ENCODE results near the gene PATL1. TPM values are rescaled to one million over a fixed set of nuclear protein-coding genes. Genes with fewer than 3 reads are reported as not detected.

The PATL1 gene
- total and polyA plus RNA-seq, 2 of the 4 experiments (the other 2 are of a cell fraction) = 3.9 to 29.7 TPM

DNA sequence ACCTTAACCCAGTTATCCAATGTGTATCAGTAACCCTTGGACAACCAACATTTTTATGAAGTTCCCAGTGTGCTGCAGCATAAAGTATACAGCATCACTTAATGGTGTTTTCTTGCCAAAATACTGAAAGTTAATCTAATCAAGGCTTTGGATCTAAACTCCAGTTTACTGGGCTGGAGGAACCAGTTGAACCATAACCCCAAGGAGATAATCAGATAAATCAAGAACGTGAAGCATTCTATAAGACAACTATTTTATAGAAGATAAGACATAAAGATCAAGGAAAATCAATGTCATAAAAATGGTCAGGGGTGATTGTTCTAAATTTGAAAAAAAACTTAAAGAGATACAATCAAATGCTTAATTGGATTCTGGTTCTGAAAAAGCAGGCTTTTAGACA is 51.0 kb downstream of the PATL1 start:
- Histone ChIP-seq H3K27me3 (ENCODE audit: control insufficient read depth, insufficient read depth, low read length) (no peaks in the 10 kb centered on the region), H2BK120ac (ENCODE audit: low read depth, low read length) (no peak overlapping the region), H3K56ac (ENCODE audit: extremely low read depth, insufficient read depth, low read length) (no peak overlapping the region), H2BK5ac (ENCODE audit: low read depth, low read length, poor library complexity, severe bottlenecking) (no peak overlapping the region), H3K79me1 (ENCODE audit: low read depth in 1 of 2, low read length in 2 of 2) (peaks cover 2 to 20% of the 10 kb centered on the region in 2 experiments; a peak in 3 of 4 replicates), H3K9ac (ENCODE audit: low read depth, low read length) (no peak overlapping the region), H3K4me1 (ENCODE audit: control insufficient read depth, insufficient read depth, low read length) (no peaks in the 10 kb centered on the region; the same call in 1 of the 2 replicates), H2BK15ac (ENCODE audit: low read depth, low read length) (no peak overlapping the region), H3K9me3 (ENCODE audit: control insufficient read depth, insufficient read depth, low read length) (no peaks in the 10 kb centered on the region), H3K23ac (ENCODE audit: low read depth, low read length) (no peak overlapping the region), H3K18ac (ENCODE audit: low read depth, low read length) (no peak overlapping the region), H2AK5ac (ENCODE audit: low read depth, low read length) (no peak overlapping the region), H2AK9ac (replicated peaks; ENCODE audit: low read depth, low read length, poor library complexity) (no peak overlapping the region), H2BK20ac (ENCODE audit: low read depth, low read length) (no peak overlapping the region), H4K8ac (ENCODE audit: low read depth in 2 of 2, low read length in 2 of 2) (0 out of 4 replicates have a peak overlapping the region, but pooled peaks of 1 of the 2 experiments have one; percentile 5), H4K91ac (ENCODE audit: insufficient read depth, low read depth, low read length) (no peak overlapping the region), H3K27ac (ENCODE audit: insufficient read depth, low read length) (no peak overlapping the region), H3K4me3 (ENCODE audit: insufficient read depth, low read depth, low read length) (no peak overlapping the region), H3K4ac (ENCODE audit: low read depth, low read length) (no peak overlapping the region), H3K4me2 (ENCODE audit: low read depth, low read length) (no peak overlapping the region), H3K36me3 (ENCODE audit: control insufficient read depth, insufficient read depth, low read length) (no peaks in the 10 kb centered on the region), H2AFZ (replicated peaks; ENCODE audit: low read length, poor library complexity) (no peak overlapping the region), H4K5ac (ENCODE audit: low read depth, low read length) (no peak overlapping the region), H4K20me1 (ENCODE audit: insufficient read depth, low read length) (peaks cover 20% of the 10 kb centered on the region), H3K14ac (replicated peaks; ENCODE audit: low read depth, low read length) (no peak overlapping the region), H3K9me1 (ENCODE audit: insufficient read depth, low read length) (no peaks in the 10 kb centered on the region)
- ChIA-PET POLR2A (ENCODE audit: unreplicated experiment) (no interaction called here), CTCF (interaction anchor here (0.9 kb wide), 1 partner anchor 45 kb away, joined by 3 read pairs; no protein-coding TSS in a partner anchor)
- DNase-seq (no peak), ATAC-seq (ENCODE audit: low read depth) (no peak)
- intact Hi-C loops (cut with micrococcal nuclease) = loop anchor here (2.0 kb wide), 1 partner anchor 61 kb away; no protein-coding TSS in a partner anchor
- TF ChIP-seq RFX5 (IDR thresholded peaks at IDR 0.05; ENCODE audit: low read depth, low read length) = no peak
- no peak for TF ChIP-seq CHD1 (IDR thresholded peaks at IDR 0.05; ENCODE audit: low read depth, low read length)
- TF ChIP-seq, protein P1, sequence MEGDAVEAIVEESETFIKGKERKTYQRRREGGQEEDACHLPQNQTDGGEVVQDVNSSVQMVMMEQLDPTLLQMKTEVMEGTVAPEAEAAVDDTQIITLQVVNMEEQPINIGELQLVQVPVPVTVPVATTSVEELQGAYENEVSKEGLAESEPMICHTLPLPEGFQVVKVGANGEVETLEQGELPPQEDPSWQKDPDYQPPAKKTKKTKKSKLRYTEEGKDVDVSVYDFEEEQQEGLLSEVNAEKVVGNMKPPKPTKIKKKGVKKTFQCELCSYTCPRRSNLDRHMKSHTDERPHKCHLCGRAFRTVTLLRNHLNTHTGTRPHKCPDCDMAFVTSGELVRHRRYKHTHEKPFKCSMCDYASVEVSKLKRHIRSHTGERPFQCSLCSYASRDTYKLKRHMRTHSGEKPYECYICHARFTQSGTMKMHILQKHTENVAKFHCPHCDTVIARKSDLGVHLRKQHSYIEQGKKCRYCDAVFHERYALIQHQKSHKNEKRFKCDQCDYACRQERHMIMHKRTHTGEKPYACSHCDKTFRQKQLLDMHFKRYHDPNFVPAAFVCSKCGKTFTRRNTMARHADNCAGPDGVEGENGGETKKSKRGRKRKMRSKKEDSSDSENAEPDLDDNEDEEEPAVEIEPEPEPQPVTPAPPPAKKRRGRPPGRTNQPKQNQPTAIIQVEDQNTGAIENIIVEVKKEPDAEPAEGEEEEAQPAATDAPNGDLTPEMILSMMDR (conservative IDR thresholded peaks at IDR 0.05; ENCODE audit: low read depth, low read length) = no peak
- TF ChIP-seq FOS (IDR thresholded peaks at IDR 0.05; ENCODE audit: low read depth, low read length) = no peak
- TF ChIP-seq BHLHE40 (IDR thresholded peaks at IDR 0.05; ENCODE audit: low read depth, low read length) = no peak
- no peak for TF ChIP-seq RCOR1 (IDR thresholded peaks at IDR 0.05; ENCODE audit: insufficient replicate concordance, low read length)
- no peak for TF ChIP-seq MAZ (IDR thresholded peaks at IDR 0.05; ENCODE audit: borderline replicate concordance, low read depth, low read length)
- BruUV-seq (replicated peaks) = no TSS peak
- in situ Hi-C loops (cut with MboI; ENCODE audit: low sequenced_read_pairs) = loop anchor here (25.0 kb wide), 1 partner anchor 1694 kb away; no protein-coding TSS in a partner anchor
- dilution Hi-C loops (cut with HindIII; ENCODE audit: low sequenced_read_pairs, unreplicated experiment) = no loop called here
- WGBS, 2 experiments (ENCODE audit: extremely low coverage in 2 of 2, insufficient read length in 1 of 2) = no CpG with 5 or more reads among the region's 1 CpG
